LHCN-M2 (cell line): Measurements from ENCODE around the gene MUCL3. TPM values are rescaled to one million over a fixed set of nuclear protein-coding genes. Genes with fewer than 3 reads are reported as not detected.
A peak's percentile ranks its signal among the peaks of the same experiment; 100 is the strongest.
"Not testable (repeated sequence)": the region's sequence is repeated elsewhere in the genome, so short reads cannot be mapped to it uniquely, and the experiment has no call there.

Experiments
- DNase-seq: peaks from one replicate; pipeline ENCODE4 v3.0.0-alpha.2; 2012; ENCODE audit warnings: low read depth
- polyA plus RNA-seq: library from polyadenylated mRNA; unstranded; fragments of >200 nt; gene quantifications from one replicate; pipeline ENCODE4 v1.2.1, GENCODE V29; 2012; ENCODE audit warnings: missing spikeins
- total RNA-seq: library from RNA; depleted of rRNA; stranded (reverse); fragments of >200 nt; gene quantifications from 2 replicates; pipeline ENCODE4 v1.2.3, GENCODE V29; 2014; rRNA removed

The MUCL3 gene
- not detected in 2 replicates for total RNA-seq
- 0.04 TPM for polyA plus RNA-seq

- no peak for DNase-seq
Observed at GRCh38 chr6:30940361-30940986, at the start of gene MUCL3. Gene MUCL3, plus strand, starts transcription at chr6:30940973. Its CDS starts 27 bp downstream, at chr6:30941000.

GRCh38 chr6:30891450-30891723 is 49.4 kb upstream of the MUCL3 start:
- DNase-seq, result no peak

GRCh38 chr6:30891816-30892538 is 48.8 kb upstream of the MUCL3 start:
- DNase-seq, result no peak

GRCh38 chr6:30893001-30893591 is 47.7 kb upstream of the MUCL3 start:
- DNase-seq, result no peak

- no peak for DNase-seq
Observed at GRCh38 chr6:30893666-30894065, 47.1 kb upstream of the MUCL3 start.

GRCh38 chr6:30894381-30894780 is 46.4 kb upstream of the MUCL3 start:
- DNase-seq, result no peak

GRCh38 chr6:30894935-30895334 is 45.8 kb upstream of the MUCL3 start:
- DNase-seq, result no peak

GRCh38 chr6:30895343-30895742 is 45.4 kb upstream of the MUCL3 start:
- no peak for DNase-seq

- DNase-seq, result no peak
Observed at GRCh38 chr6:30896541-30896940, 44.2 kb upstream of the MUCL3 start.

- no peak for DNase-seq
Observed at GRCh38 chr6:30897882-30898281, 42.9 kb upstream of the MUCL3 start.

GRCh38 chr6:30898750-30899360 is 41.9 kb upstream of the MUCL3 start:
- no peak for DNase-seq

GRCh38 chr6:30900863-30901417 is 39.8 kb upstream of the MUCL3 start:
- no peak for DNase-seq

- DNase-seq, result no peak
Observed at GRCh38 chr6:30901436-30901835, 39.3 kb upstream of the MUCL3 start.

GRCh38 chr6:30902196-30902595 is 38.6 kb upstream of the MUCL3 start:
- not testable (repeated sequence) for DNase-seq

- DNase-seq, result no peak
Observed at GRCh38 chr6:30902709-30903108, 38.1 kb upstream of the MUCL3 start.

GRCh38 chr6:30903236-30903635 is 37.5 kb upstream of the MUCL3 start:
- no peak for DNase-seq

- not testable (repeated sequence) for DNase-seq
Observed at GRCh38 chr6:30907290-30907757, 33.4 kb upstream of the MUCL3 start.

GRCh38 chr6:30907758-30908591 is 32.8 kb upstream of the MUCL3 start, which contains the start of gene GTF2H4:
Gene GTF2H4, plus strand, starts transcription at chr6:30908207.
- DNase-seq, result peak; percentile 99

GRCh38 chr6:30908700-30909099 is 32.1 kb upstream of the MUCL3 start:
- no peak for DNase-seq

GRCh38 chr6:30910473-30910872 is 30.3 kb upstream of the MUCL3 start:
- DNase-seq, result not testable (repeated sequence)
